K562 (cell line): ENCODE measurements around the gene HSD17B1. TPM values are rescaled to one million over a fixed set of nuclear protein-coding genes. Genes with fewer than 3 reads are reported as not detected.

Source experiments
- AFF1 ChIP-seq, 2 experiments: fragments of 450-650 bp; IDR thresholded peaks; 2 replicates each; pipeline ENCODE4 v1.6.1; 2018; ENCODE audit warnings: mild to moderate bottlenecking in 2 of 2, low read depth in 1 of 2; ENCODE audit not compliant: partially characterized antibody in 2 of 2
- BHLHE40 ChIP-seq: IDR thresholded peaks from 2 replicates; pipeline ENCODE4 v1.6.1; 2011; ENCODE audit warnings: low read length, improper control_type of control experiment
- E2F3 ChIP-seq: fragments of 250-450 bp; sonication (Bioruptor Pico); IDR thresholded peaks from 2 replicates; pipeline ENCODE4 v1.4.0; 2020; ENCODE audit warnings: mild to moderate bottlenecking
- HES1 ChIP-seq: fragments of 450-650 bp; IDR thresholded peaks from 2 replicates; pipeline ENCODE4 v1.6.1; 2016; ENCODE audit warnings: low read depth, mild to moderate bottlenecking, moderate library complexity
- KLF1 ChIP-seq: fragments of 450-650 bp; IDR thresholded peaks from 2 replicates; pipeline ENCODE4 v1.6.1; 2016; ENCODE audit warnings: missing genetic modification characterization, missing compliant biosample characterization
- MAX ChIP-seq: sonication (generic); formaldehyde crosslinking; IDR thresholded peaks from 2 replicates; pipeline ENCODE4 v1.9.0; 2022; ENCODE audit warnings: mild to moderate bottlenecking, missing genetic modification reagents
- MCM5 ChIP-seq: fragments of 450-650 bp; IDR thresholded peaks from 2 replicates; pipeline ENCODE4 v1.6.1; 2016; ENCODE audit warnings: low read depth
- NCOR1 ChIP-seq: fragments of 450-650 bp; IDR thresholded peaks from 2 replicates; pipeline ENCODE4 v1.6.1; 2016; ENCODE audit warnings: mild to moderate bottlenecking, moderate library complexity
- NFRKB ChIP-seq: fragments of 450-650 bp; IDR thresholded peaks from 2 replicates; pipeline ENCODE4 v1.6.1; 2016; ENCODE audit warnings: low read depth
- NR2C2 ChIP-seq, 2 experiments: fragments of 200-800 bp in 1 of 2; sonication (Bioruptor generic) in 1 of 2; sonication (generic) in 1 of 2; formaldehyde crosslinking in 1 of 2; IDR thresholded peaks; 2 replicates each; pipeline versions ENCODE4 v1.6.1 to v1.8.0; 2016 to 2022; ENCODE audit warnings: mild to moderate bottlenecking in 1 of 2, missing compliant biosample characterization in 1 of 2, missing genetic modification characterization in 1 of 2, missing genetic modification reagents in 1 of 2
- POLR2AphosphoS2 ChIP-seq: IDR thresholded peaks from 2 replicates; pipeline ENCODE4 v1.6.1; 2012; ENCODE audit warnings: low read length, improper control_type of control experiment
- PPARD ChIP-seq: fragments of 250-450 bp; sonication (Bioruptor Pico); IDR thresholded peaks from 2 replicates; pipeline ENCODE4 v1.8.0; 2022; ENCODE audit warnings: inconsistent platforms, mild to moderate bottlenecking, moderate library complexity
- RFX7 ChIP-seq: fragments of 250-450 bp; sonication (Bioruptor Pico); IDR thresholded peaks from 2 replicates; pipeline ENCODE4 v1.5.1; 2021; ENCODE audit warnings: mild to moderate bottlenecking
- SIN3A ChIP-seq, 2 experiments: fragments of 150-350 bp in 1 of 2; IDR thresholded peaks; 2 replicates each; pipeline ENCODE4 v1.6.1; 2011 to 2016; ENCODE audit warnings: borderline replicate concordance in 2 of 2, low read depth in 2 of 2, low read length in 2 of 2, mild to moderate bottlenecking in 2 of 2, moderate library complexity in 2 of 2; ENCODE audit not compliant: control insufficient read depth in 1 of 2
- TFE3 ChIP-seq: fragments of 450-650 bp; formaldehyde crosslinking; IDR thresholded peaks from 2 replicates; pipeline ENCODE4 v1.4.0; 2020; ENCODE audit warnings: mild to moderate bottlenecking, mixed read lengths
- ZBTB8A ChIP-seq: fragments of 450-650 bp; IDR thresholded peaks from 2 replicates; pipeline ENCODE4 v1.6.1; 2018; ENCODE audit warnings: mild to moderate bottlenecking, moderate library complexity; ENCODE audit not compliant: partially characterized antibody
- ZNF395 ChIP-seq: fragments of 200-800 bp; sonication (Bioruptor generic); IDR thresholded peaks from 2 replicates; pipeline ENCODE4 v1.6.1; 2017; ENCODE audit warnings: missing genetic modification characterization, missing compliant biosample characterization
- ZNF431 ChIP-seq: sonication (generic); formaldehyde crosslinking; IDR thresholded peaks from 2 replicates; pipeline ENCODE4 v1.8.0; 2022; ENCODE audit warnings: mild to moderate bottlenecking, missing genetic modification reagents
- polyA plus RNA-seq, 8 experiments: library from polyadenylated mRNA; depleted of rRNA in 4 of 8; stranded (reverse) in 5 of 8; unstranded in 3 of 8; fragments of >200 nt; fragmentation: Nextera tagmentation in 2 of 8; fragmentation: Illumina TruSeq in 1 of 8; extraction: Ambion mirVana in 2 of 8; extraction: Trizol in 1 of 8; gene quantifications; 2 replicates each; pipeline versions ENCODE4 v1.2.1 to v1.2.3, GENCODE V29; 2011 to 2014; ENCODE audit warnings: inconsistent platforms in 1 of 8, missing spikeins in 1 of 8
- total RNA-seq, 7 experiments: library from RNA; depleted of rRNA in 6 of 7; stranded (reverse); fragments of >200 nt in 6 of 7; fragmentation: Illumina TruSeq in 2 of 7; extraction: Trizol in 2 of 7; gene quantifications; 2 replicates each; pipeline versions ENCODE4 v1.2.1 to v1.2.3, GENCODE V29; 2011 to 2021; ENCODE audit warnings: low replicate concordance in 1 of 7

HSD17B1 gene
- total and polyA plus RNA-seq, 9 of the 15 experiments (the other 6 are each of a cell fraction or from before 2014, with no cell fraction given): 0.55 to 21.1 (median 3.6) TPM

- TF ChIP-seq KLF1 (no peak), E2F3 (CRISPR knock-in tag) (no peak), MCM5 (no peak), TFE3 (CRISPR knock-in tag) (no peak), NCOR1 (peak; percentile 17), NFRKB (0 out of 2 replicates have a peak, but pooled peaks have one; percentile 10), SIN3A (IDR thresholded peaks at IDR 0.05; ENCODE audit: borderline replicate concordance in 2 of 2, control insufficient read depth in 1 of 2, low read depth in 2 of 2, low read length in 2 of 2) (0 out of 4 replicates have a peak, but pooled peaks of 1 of the 2 experiments have one; percentile 6), ZNF395 (CRISPR knock-in tag) (peak; percentile 29), NR2C2 (CRISPR knock-in tag; IDR thresholded peaks at IDR 0.05) (no peak), NR2C2 (tag; IDR thresholded peaks at IDR 0.05) (no peak; the same call in 1 of the 2 replicates), PPARD (CRISPR knock-in tag) (no peak), AFF1 (IDR thresholded peaks at IDR 0.05; ENCODE audit: low read depth in 1 of 2, partially characterized antibody in 2 of 2) (no peak), BHLHE40 (peak; percentile 42; the same call in 1 of the 2 replicates), HES1 (no peak), POLR2AphosphoS2 (no peak), RFX7 (CRISPR knock-in tag) (no peak), MAX (no peak), ZNF431 (CRISPR knock-in tag) (no peak), ZBTB8A (no peak)
Observed at GRCh38 chr17:42518046-42518754, 34.5 kb upstream of the HSD17B1 start (continued).
